Effector memory CD8-positive, alpha-beta T cell (primary cell): ENCODE measurements around the gene VWF.
"Not testable (repeated sequence)": the region's sequence is repeated elsewhere in the genome, so short reads cannot be mapped to it uniquely, and the experiment has no call there.

Experiments used
- ATAC-seq: fragments of 150-1000 bp; cut with Tn5 transposase; replicated peaks from 2 replicates; pipeline ENCODE4 v1.10.0; 2021; ENCODE audit warnings: mild to moderate bottlenecking, moderate library complexity
- DNase-seq, 3 experiments: peaks; one replicate each; pipeline ENCODE4 v3.0.0; 2021
- H3K27ac Mint-ChIP-seq, 2 donors: one replicate each; pipeline ENCODE4 v1.8.0; 2022; ENCODE audit warnings: mild to moderate bottlenecking in 2 of 2, mixed read lengths in 2 of 2, moderate library complexity in 2 of 2
- H3K27me3 Mint-ChIP-seq, 2 donors: one replicate each; pipeline ENCODE4 v1.8.0; 2022; ENCODE audit warnings: mixed read lengths in 2 of 2
- H3K36me3 Mint-ChIP-seq: one replicate; pipeline ENCODE4 v1.8.0; 2022; ENCODE audit warnings: mild to moderate bottlenecking, moderate library complexity, mixed read lengths; ENCODE audit not compliant: insufficient read depth
- H3K4me1 Mint-ChIP-seq, 2 donors: one replicate each; pipeline ENCODE4 v1.8.0; 2022; ENCODE audit warnings: low read depth in 2 of 2, mixed read lengths in 2 of 2
- H3K4me3 Mint-ChIP-seq, 2 donors: one replicate each; pipeline ENCODE4 v1.8.0; 2022; ENCODE audit warnings: mild to moderate bottlenecking in 2 of 2, mixed read lengths in 2 of 2, moderate library complexity in 2 of 2
- H3K9me3 Mint-ChIP-seq, 2 donors: one replicate each; pipeline ENCODE4 v1.8.0; 2022; ENCODE audit warnings: mixed read lengths in 2 of 2

Gene VWF

DNA sequence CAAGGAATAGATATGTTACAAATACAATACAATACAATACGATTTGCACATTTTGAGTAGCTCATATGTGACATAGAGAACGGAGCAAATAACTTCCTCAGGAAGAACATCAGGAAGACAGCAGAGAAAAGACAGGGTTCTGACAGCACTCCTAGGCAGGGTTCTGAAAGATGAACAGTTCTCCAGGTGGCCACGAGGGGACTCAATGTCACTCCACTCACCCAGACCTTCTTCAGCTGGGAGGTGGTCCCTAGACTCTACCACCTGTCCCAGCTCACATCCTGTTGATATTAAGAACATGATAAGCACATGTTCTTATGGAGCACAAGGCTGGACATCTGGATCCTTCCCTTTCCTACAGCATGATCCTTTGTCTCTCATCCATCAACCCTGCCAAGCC lies 109.2 kb downstream of the VWF start:
- H3K9me3 Mint-ChIP-seq, DNase-seq, H3K4me3 Mint-ChIP-seq, H3K36me3 Mint-ChIP-seq, ATAC-seq, H3K27ac Mint-ChIP-seq, H3K4me1 Mint-ChIP-seq: not testable (repeated sequence)
- peaks cover 18 to 27% of the 10 kb centered on the region in 2 donors for H3K27me3 Mint-ChIP-seq

GRCh38 chr12:6010631-6011350 lies 113.7 kb downstream of the VWF start:
- not testable (repeated sequence) for H3K4me1 Mint-ChIP-seq, DNase-seq, ATAC-seq, H3K27ac Mint-ChIP-seq, H3K36me3 Mint-ChIP-seq, H3K4me3 Mint-ChIP-seq, H3K9me3 Mint-ChIP-seq
- peaks cover 17 to 20% of the 10 kb centered on the region in 2 donors for H3K27me3 Mint-ChIP-seq

- Mint-ChIP-seq H3K4me1 (no peaks in the 10 kb centered on the region), H3K27ac (no peak overlapping the region), H3K9me3 (no peaks in the 10 kb centered on the region), H3K4me3 (no peak overlapping the region), H3K36me3 (no peaks in the 10 kb centered on the region), H3K27me3 (peaks cover 64 to 65% of the 10 kb centered on the region in 2 donors)
- ATAC-seq = no peak
- DNase-seq = no peak
Measured at GRCh38 chr12:5997260-5997659, 127.2 kb downstream of the VWF start.

GRCh38 chr12:5996459-5996858 lies 128.0 kb downstream of the VWF start:
- Mint-ChIP-seq H3K36me3 (no peaks in the 10 kb centered on the region), H3K9me3 (no peaks in the 10 kb centered on the region), H3K27me3 (peaks cover 61 to 63% of the 10 kb centered on the region in 2 donors), H3K27ac (no peak overlapping the region), H3K4me1 (no peaks in the 10 kb centered on the region), H3K4me3 (no peak overlapping the region)
- ATAC-seq (no peak), DNase-seq (no peak)

- Mint-ChIP-seq H3K36me3 (peaks cover 3% of the 10 kb centered on the region), H3K27ac (no peak overlapping the region), H3K4me3 (no peak overlapping the region), H3K9me3 (no peaks in the 10 kb centered on the region), H3K27me3 (peaks cover 10 to 11% of the 10 kb centered on the region in 2 donors), H3K4me1 (peaks cover 2 to 3% of the 10 kb centered on the region in 2 donors)
- ATAC-seq (no peak), DNase-seq (no peak)
Measured at GRCh38 chr12:5989621-5990020, 134.8 kb downstream of the VWF start.

- Mint-ChIP-seq H3K4me1 (peaks cover 2 to 3% of the 10 kb centered on the region in 2 donors), H3K36me3 (peaks cover 3% of the 10 kb centered on the region), H3K4me3 (no peak overlapping the region), H3K9me3 (no peaks in the 10 kb centered on the region), H3K27ac (no peak overlapping the region), H3K27me3 (peaks cover under 1 to 2% of the 10 kb centered on the region in 2 donors)
- ATAC-seq (peak; percentile 81), DNase-seq (peak; percentile 52 to 62 (median 57))
Measured at GRCh38 chr12:5988659-5989116, 135.8 kb downstream of the VWF start.

GRCh38 chr12:5988088-5988487 lies 136.4 kb downstream of the VWF start:
- Mint-ChIP-seq H3K9me3 (no peaks in the 10 kb centered on the region), H3K27ac (no peak overlapping the region), H3K4me3 (no peak overlapping the region), H3K27me3 (no peaks in the 10 kb centered on the region), H3K4me1 (peaks cover 2 to 3% of the 10 kb centered on the region in 2 donors), H3K36me3 (peaks cover 3% of the 10 kb centered on the region)
- ATAC-seq = no peak
- no peak for DNase-seq

DNA sequence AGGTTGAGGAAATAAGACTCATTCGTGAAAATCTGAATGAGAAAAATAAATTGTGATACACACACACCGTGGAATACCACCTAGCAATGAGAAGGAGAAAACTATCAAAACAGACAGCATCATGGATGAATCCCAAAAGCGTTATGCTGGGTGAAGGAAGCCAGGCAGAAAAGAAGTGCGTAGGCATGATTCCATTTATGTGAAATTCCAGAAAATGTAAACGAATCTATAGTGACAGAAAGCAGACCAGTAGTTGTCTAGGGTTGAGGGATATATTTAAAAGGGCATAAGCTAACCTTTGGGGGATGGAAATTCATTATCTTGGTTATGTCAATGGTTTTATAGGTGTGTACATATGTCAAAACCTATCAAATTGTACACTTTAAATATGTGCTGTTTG lies 136.9 kb downstream of the VWF start:
- H3K4me3 Mint-ChIP-seq = no peak overlapping the region
- H3K9me3 Mint-ChIP-seq = no peaks in the 10 kb centered on the region
- no peaks in the 10 kb centered on the region for H3K27me3 Mint-ChIP-seq
- H3K27ac Mint-ChIP-seq = no peak overlapping the region
- H3K4me1 Mint-ChIP-seq = peaks cover 2 to 3% of the 10 kb centered on the region in 2 donors
- peaks cover 3% of the 10 kb centered on the region for H3K36me3 Mint-ChIP-seq
- DNase-seq (no peak), ATAC-seq (no peak)

DNA sequence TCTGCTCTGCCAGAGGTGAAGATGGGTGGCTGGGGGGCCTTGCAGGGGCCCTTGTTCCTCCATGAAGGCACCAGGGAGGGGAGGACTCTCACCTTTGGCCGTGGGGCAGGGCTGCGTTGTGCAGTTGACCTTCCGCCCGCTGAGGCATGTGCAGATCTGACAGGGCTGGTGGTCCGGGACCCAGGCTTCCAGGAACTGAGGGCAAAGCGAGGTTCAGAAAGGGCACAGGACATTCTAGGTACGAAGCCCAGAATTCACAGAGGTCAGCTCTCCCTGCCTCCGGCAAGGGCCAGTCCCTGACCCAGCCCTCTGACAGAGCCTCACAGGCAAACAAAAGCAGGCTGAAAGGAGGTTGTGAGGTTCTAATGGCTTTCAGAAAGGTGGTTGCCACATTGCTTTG lies 139.0 kb downstream of the VWF start:
- no peak for ATAC-seq
- H3K27ac Mint-ChIP-seq = no peak overlapping the region
- H3K4me3 Mint-ChIP-seq = no peak overlapping the region
- peaks cover 2 to 3% of the 10 kb centered on the region in 2 donors for H3K4me1 Mint-ChIP-seq
- DNase-seq = no peak
- H3K9me3 Mint-ChIP-seq = no peaks in the 10 kb centered on the region
- H3K27me3 Mint-ChIP-seq = no peaks in the 10 kb centered on the region
- peaks cover 3% of the 10 kb centered on the region for H3K36me3 Mint-ChIP-seq

DNA sequence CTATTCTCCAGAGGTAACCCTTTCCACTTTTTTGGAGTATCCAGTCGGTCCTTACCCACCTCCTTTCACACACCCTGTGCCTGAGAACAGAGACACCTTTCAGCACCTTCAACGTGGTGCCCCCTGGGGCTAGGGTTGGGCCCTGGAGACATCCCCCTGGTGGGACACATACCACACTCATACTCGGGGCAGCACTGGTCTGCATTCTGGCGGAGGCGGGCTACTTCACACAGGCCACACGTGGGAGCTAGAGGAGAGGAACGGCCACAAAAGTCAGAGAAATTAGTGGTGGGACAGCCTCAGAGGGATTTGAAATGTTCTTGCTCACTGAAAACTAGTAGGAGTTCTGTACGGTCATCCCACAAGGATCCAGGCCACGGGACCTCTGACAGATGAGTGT lies 139.6 kb downstream of the VWF start:
- peaks cover 2 to 3% of the 10 kb centered on the region in 2 donors for H3K4me1 Mint-ChIP-seq
- DNase-seq (no peak), ATAC-seq (no peak)
- H3K36me3 Mint-ChIP-seq = peaks cover 3% of the 10 kb centered on the region
- H3K27me3 Mint-ChIP-seq = no peaks in the 10 kb centered on the region
- no peak overlapping the region for H3K4me3 Mint-ChIP-seq
- no peak overlapping the region for H3K27ac Mint-ChIP-seq
- no peaks in the 10 kb centered on the region for H3K9me3 Mint-ChIP-seq

- ATAC-seq = no peak
- DNase-seq = no peak
- H3K27ac Mint-ChIP-seq = no peak overlapping the region
- H3K27me3 Mint-ChIP-seq = peaks cover 1 to 5% of the 10 kb centered on the region in 2 donors
- no peaks in the 10 kb centered on the region for H3K9me3 Mint-ChIP-seq
- peaks cover 3% of the 10 kb centered on the region for H3K36me3 Mint-ChIP-seq
- no peak overlapping the region for H3K4me3 Mint-ChIP-seq
- H3K4me1 Mint-ChIP-seq = no peaks in the 10 kb centered on the region
Measured at GRCh38 chr12:5982106-5982505, 142.4 kb downstream of the VWF start.

DNA sequence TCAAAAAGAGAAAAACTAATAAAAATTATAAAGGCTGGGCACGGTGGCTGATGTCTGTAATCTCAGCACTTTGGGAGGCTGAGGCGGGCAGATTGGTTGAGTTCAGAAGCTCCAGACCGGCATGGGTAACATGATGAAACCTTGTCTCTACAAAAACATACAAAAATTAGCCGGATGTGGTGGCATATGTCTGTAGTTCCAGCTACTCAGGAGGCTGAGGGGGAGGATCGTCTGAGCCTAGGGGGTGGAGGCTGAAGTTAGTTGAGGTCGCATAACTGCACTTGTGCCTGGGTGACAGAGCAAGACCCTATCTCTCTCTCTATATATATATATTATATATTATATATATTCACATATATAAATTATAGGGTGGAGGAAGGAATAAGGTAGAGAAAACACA lies 146.9 kb downstream of the VWF start:
- Mint-ChIP-seq H3K27me3 (peaks cover 41 to 47% of the 10 kb centered on the region in 2 donors), H3K9me3 (no peaks in the 10 kb centered on the region), H3K27ac (no peak overlapping the region), H3K4me3 (no peak overlapping the region), H3K36me3 (no peaks in the 10 kb centered on the region), H3K4me1 (no peaks in the 10 kb centered on the region)
- ATAC-seq (no peak), DNase-seq (no peak)

DNA sequence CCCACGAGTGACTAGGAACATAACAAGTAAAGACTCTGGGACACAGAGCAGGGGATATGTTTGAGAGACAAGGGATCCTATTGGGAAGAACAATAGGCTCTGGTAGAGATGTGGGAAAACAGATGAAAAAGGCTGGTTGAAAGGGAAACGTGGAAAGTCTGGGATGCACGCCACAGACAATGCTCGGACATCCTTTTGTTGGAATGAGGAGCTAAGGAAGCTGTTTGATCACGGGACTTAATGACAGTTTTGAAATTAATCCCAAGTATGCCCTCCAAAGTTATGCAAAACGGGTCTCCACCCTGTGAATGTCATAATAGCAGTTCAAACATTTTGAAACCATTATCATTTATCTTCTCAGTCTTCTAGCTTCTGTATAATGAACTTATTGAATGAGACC lies 147.8 kb downstream of the VWF start:
- Mint-ChIP-seq H3K4me3 (no peak overlapping the region), H3K9me3 (no peaks in the 10 kb centered on the region), H3K36me3 (no peaks in the 10 kb centered on the region), H3K4me1 (no peaks in the 10 kb centered on the region), H3K27me3 (peaks cover 48 to 55% of the 10 kb centered on the region in 2 donors), H3K27ac (no peak overlapping the region)
- ATAC-seq (no peak), DNase-seq (no peak)

- DNase-seq (no peak), ATAC-seq (no peak)
- H3K27me3 Mint-ChIP-seq = peaks cover 54 to 60% of the 10 kb centered on the region in 2 donors
- no peaks in the 10 kb centered on the region for H3K36me3 Mint-ChIP-seq
- H3K9me3 Mint-ChIP-seq = no peaks in the 10 kb centered on the region
- H3K27ac Mint-ChIP-seq = no peak overlapping the region
- H3K4me3 Mint-ChIP-seq = no peak overlapping the region
- no peaks in the 10 kb centered on the region for H3K4me1 Mint-ChIP-seq
Measured at GRCh38 chr12:5976196-5976595, 148.3 kb downstream of the VWF start.
